ENCODE data around the gene NAALADL1.

GRCh38 chr11:65043881-65044501, 14.4 kb downstream of the NAALADL1 start:
- TF ChIP-seq CTCF (conservative IDR thresholded peaks at IDR 0.05; ENCODE audit: low read depth, low read length) (no peak), POLR2A (IDR thresholded peaks at IDR 0.05; ENCODE audit: low read depth, low read length) (no peak), USF2 (IDR thresholded peaks at IDR 0.05; ENCODE audit: low read depth, low read length) (no peak), BHLHE40 (IDR thresholded peaks at IDR 0.05; ENCODE audit: low read depth, low read length) (no peak), RFX5 (IDR thresholded peaks at IDR 0.05; ENCODE audit: low read depth, low read length) (no peak), RCOR1 (IDR thresholded peaks at IDR 0.05; ENCODE audit: insufficient replicate concordance, low read length) (no peak), RAD21 (IDR thresholded peaks at IDR 0.05; ENCODE audit: low read length) (no peak), NFE2L2 (IDR thresholded peaks at IDR 0.05; ENCODE audit: low read depth, low read length) (no peak), MAFK (IDR thresholded peaks at IDR 0.05; ENCODE audit: low read depth, low read length) (no peak), MAZ (IDR thresholded peaks at IDR 0.05; ENCODE audit: borderline replicate concordance, low read depth, low read length) (no peak), CEBPB (IDR thresholded peaks at IDR 0.05; ENCODE audit: low read depth, low read length) (no peak)
- TF ChIP-seq, protein P1, sequence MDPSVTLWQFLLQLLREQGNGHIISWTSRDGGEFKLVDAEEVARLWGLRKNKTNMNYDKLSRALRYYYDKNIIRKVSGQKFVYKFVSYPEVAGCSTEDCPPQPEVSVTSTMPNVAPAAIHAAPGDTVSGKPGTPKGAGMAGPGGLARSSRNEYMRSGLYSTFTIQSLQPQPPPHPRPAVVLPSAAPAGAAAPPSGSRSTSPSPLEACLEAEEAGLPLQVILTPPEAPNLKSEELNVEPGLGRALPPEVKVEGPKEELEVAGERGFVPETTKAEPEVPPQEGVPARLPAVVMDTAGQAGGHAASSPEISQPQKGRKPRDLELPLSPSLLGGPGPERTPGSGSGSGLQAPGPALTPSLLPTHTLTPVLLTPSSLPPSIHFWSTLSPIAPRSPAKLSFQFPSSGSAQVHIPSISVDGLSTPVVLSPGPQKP (IDR thresholded peaks at IDR 0.05; ENCODE audit: borderline replicate concordance, low read depth, low read length): no peak
